Spleen (tissue), 7 donors: ENCODE results near the gene GRHPR.

Experiments used
- CTCF ChIP-seq, 11 experiments: fragments of 200-600 bp in 7 of 11; fragments of 450-650 bp in 4 of 11; sonication (generic) in 4 of 11; IDR thresholded peaks in 8 of 11; conservative IDR thresholded peaks in 3 of 11; 1 replicate in 7 of 11; 2 replicates in 4 of 11; pipeline versions ENCODE4 v1.4.0 to v1.8.0; 2016 to 2021; ENCODE audit warnings: antibody characterized with exemption in 11 of 11, inconsistent platforms in 4 of 11, mild to moderate bottlenecking in 1 of 11
- POLR2A ChIP-seq, 3 donors: fragments of 450-650 bp; IDR thresholded peaks; one replicate each; pipeline ENCODE4 v1.5.1; 2017; ENCODE audit warnings: antibody characterized with exemption in 3 of 3, mild to moderate bottlenecking in 1 of 3
- POLR2AphosphoS5 ChIP-seq, 3 donors: sonication (generic); formaldehyde crosslinking; IDR thresholded peaks; one replicate each; pipeline ENCODE4 v1.5.1; 2017; ENCODE audit warnings: antibody characterized with exemption in 3 of 3
- donor health status: DM: no; HTN: no; CAD: no; lungs with moderate emphysema.
- donor health status: DM: no; HTN: no; CAD: no.
- donor health status: DM: no; HTN: no; CAD: no.

- TF ChIP-seq CTCF (IDR thresholded peaks at IDR 0.05 in 8 of 11, conservative IDR thresholded peaks at IDR 0.05 in 3 of 11) = no peak
- no peak for TF ChIP-seq POLR2A (IDR thresholded peaks at IDR 0.05)
- no peak for TF ChIP-seq POLR2AphosphoS5 (IDR thresholded peaks at IDR 0.05)
Measured at GRCh38 chr9:37480759-37481158, 58.3 kb downstream of the GRHPR start.
